ENCODE measurements around the gene MAP3K2. TPM values are rescaled to one million over a fixed set of nuclear protein-coding genes. Genes with fewer than 3 reads are reported as not detected.

The MAP3K2 gene
- total RNA-seq, 1 donor from 2014 or later = 42.2 TPM

GRCh38 chr2:127418300-127419111 is 30.7 kb upstream of the MAP3K2 start, which contains the start of gene PROC:
TSS of gene PROC (plus strand) at chr2:127418427. CDS start at chr2:127419943, 1,516 bp downstream.
- TF ChIP-seq, protein P1, sequence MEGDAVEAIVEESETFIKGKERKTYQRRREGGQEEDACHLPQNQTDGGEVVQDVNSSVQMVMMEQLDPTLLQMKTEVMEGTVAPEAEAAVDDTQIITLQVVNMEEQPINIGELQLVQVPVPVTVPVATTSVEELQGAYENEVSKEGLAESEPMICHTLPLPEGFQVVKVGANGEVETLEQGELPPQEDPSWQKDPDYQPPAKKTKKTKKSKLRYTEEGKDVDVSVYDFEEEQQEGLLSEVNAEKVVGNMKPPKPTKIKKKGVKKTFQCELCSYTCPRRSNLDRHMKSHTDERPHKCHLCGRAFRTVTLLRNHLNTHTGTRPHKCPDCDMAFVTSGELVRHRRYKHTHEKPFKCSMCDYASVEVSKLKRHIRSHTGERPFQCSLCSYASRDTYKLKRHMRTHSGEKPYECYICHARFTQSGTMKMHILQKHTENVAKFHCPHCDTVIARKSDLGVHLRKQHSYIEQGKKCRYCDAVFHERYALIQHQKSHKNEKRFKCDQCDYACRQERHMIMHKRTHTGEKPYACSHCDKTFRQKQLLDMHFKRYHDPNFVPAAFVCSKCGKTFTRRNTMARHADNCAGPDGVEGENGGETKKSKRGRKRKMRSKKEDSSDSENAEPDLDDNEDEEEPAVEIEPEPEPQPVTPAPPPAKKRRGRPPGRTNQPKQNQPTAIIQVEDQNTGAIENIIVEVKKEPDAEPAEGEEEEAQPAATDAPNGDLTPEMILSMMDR (IDR thresholded peaks at IDR 0.05; ENCODE audit: insufficient read depth, low read length, poor library complexity, severe bottlenecking) = no peak
- Histone ChIP-seq H3K36me3 (ENCODE audit: control insufficient read depth, insufficient read depth, low read length) (no peaks in the 10 kb centered on the region), H3K4me3 (ENCODE audit: low read depth, low read length) (no peak within 1 kb of the TSS), H3K27me3 (ENCODE audit: control insufficient read depth, insufficient read depth, low read length) (peaks cover 20% of the 10 kb centered on the region)
- DNase-seq (ENCODE audit: low read depth) = no peak

- DNase-seq (ENCODE audit: low read depth) = no peak
- TF ChIP-seq, protein P1 (IDR thresholded peaks at IDR 0.05; ENCODE audit: insufficient read depth, low read length, poor library complexity, severe bottlenecking) = no peak
- H3K36me3 ChIP-seq (ENCODE audit: control insufficient read depth, insufficient read depth, low read length) = no peaks in the 10 kb centered on the region
- no peak overlapping the region for H3K4me3 ChIP-seq (ENCODE audit: low read depth, low read length)
- H3K27me3 ChIP-seq (ENCODE audit: control insufficient read depth, insufficient read depth, low read length) = peaks cover 10% of the 10 kb centered on the region
These were observed 29.6 kb upstream of the MAP3K2 start for GRCh38 chr2:127417406-127417805.

DNA sequence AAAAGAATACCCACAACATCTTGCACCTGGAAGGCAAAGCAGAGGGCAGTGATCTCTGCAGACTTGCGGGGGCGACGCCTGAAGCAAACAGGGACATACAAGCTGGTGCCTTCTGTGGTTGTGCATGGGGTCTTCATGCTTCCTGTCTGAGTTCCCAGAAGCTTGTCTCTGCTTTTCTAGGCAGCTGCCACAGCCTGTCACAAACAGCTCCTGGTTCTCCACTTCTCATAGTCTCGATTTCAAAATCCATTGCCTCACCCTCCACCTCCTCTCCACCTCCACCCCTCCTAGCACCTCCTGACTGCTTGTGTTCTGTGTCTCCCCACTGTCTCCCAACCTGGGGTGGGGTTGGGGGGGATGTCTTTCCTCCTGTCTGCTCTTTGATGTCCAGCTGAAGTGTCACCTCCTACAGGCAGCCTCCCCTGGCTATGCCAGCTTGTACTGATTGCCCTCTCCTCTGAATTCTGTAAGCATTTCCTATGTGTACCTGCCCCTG is 28.8 kb upstream of the MAP3K2 start:
- Histone ChIP-seq H3K4me3 (ENCODE audit: low read depth, low read length) (peak overlapping the region; percentile 29), H3K27me3 (ENCODE audit: control insufficient read depth, insufficient read depth, low read length) (peaks cover 4% of the 10 kb centered on the region), H3K36me3 (ENCODE audit: control insufficient read depth, insufficient read depth, low read length) (no peaks in the 10 kb centered on the region)
- no peak for DNase-seq (ENCODE audit: low read depth)
- TF ChIP-seq, protein P1 (IDR thresholded peaks at IDR 0.05; ENCODE audit: insufficient read depth, low read length, poor library complexity, severe bottlenecking) = no peak

- peak overlapping the region; percentile 29 for H3K4me3 ChIP-seq (ENCODE audit: low read depth, low read length)
- H3K36me3 ChIP-seq (ENCODE audit: control insufficient read depth, insufficient read depth, low read length) = no peaks in the 10 kb centered on the region
- DNase-seq (ENCODE audit: low read depth) = no peak
- H3K27me3 ChIP-seq (ENCODE audit: control insufficient read depth, insufficient read depth, low read length) = no peaks in the 10 kb centered on the region
- TF ChIP-seq, protein P1 (IDR thresholded peaks at IDR 0.05; ENCODE audit: insufficient read depth, low read length, poor library complexity, severe bottlenecking) = peak; percentile 79
These were observed 28.1 kb upstream of the MAP3K2 start for GRCh38 chr2:127415593-127416505.

GRCh38 chr2:127414638-127415592 is 27.1 kb upstream of the MAP3K2 start:
- DNase-seq (ENCODE audit: low read depth) = no peak
- Histone ChIP-seq H3K27me3 (ENCODE audit: control insufficient read depth, insufficient read depth, low read length) (no peaks in the 10 kb centered on the region), H3K36me3 (ENCODE audit: control insufficient read depth, insufficient read depth, low read length) (no peaks in the 10 kb centered on the region), H3K4me3 (ENCODE audit: low read depth, low read length) (no peak overlapping the region)
- TF ChIP-seq, protein P1 (IDR thresholded peaks at IDR 0.05; ENCODE audit: insufficient read depth, low read length, poor library complexity, severe bottlenecking) = no peak
